HepG2 (cell line): Measurements from ENCODE around the gene SPATA25. TPM values are rescaled to one million over a fixed set of nuclear protein-coding genes. Genes with fewer than 3 reads are reported as not detected.

ENCODE experiments used
- ATF2 ChIP-seq: sonication (generic); formaldehyde crosslinking; IDR thresholded peaks from 2 replicates; pipeline ENCODE4 v1.4.0; 2020; ENCODE audit warnings: missing genetic modification reagents
- ATF4 ChIP-seq, 2 experiments: fragments of 450-650 bp in 1 of 2; sonication (generic) in 1 of 2; formaldehyde crosslinking; IDR thresholded peaks; 2 replicates each; pipeline versions ENCODE4 v1.5.0 to v1.8.0; 2020 to 2022; ENCODE audit warnings: mild to moderate bottlenecking in 1 of 2, missing genetic modification reagents in 1 of 2
- DNMT1 ChIP-seq: sonication (generic); formaldehyde crosslinking; IDR thresholded peaks from 2 replicates; pipeline ENCODE4 v1.5.1; 2020; ENCODE audit warnings: mild to moderate bottlenecking, missing genetic modification reagents
- IRF9 ChIP-seq: sonication (generic); formaldehyde crosslinking; IDR thresholded peaks from 2 replicates; pipeline ENCODE4 v1.8.0; 2022; ENCODE audit warnings: missing genetic modification reagents, mild to moderate bottlenecking, borderline replicate concordance
- LCORL ChIP-seq, 2 experiments: fragments of 450-650 bp in 1 of 2; sonication (generic) in 1 of 2; formaldehyde crosslinking in 1 of 2; IDR thresholded peaks; 2 replicates each; pipeline versions ENCODE4 v1.5.0 to v1.6.1; 2017 to 2020; ENCODE audit warnings: antibody characterized with exemption in 1 of 2, missing genetic modification reagents in 1 of 2
- MED13 ChIP-seq: sonication (generic); formaldehyde crosslinking; IDR thresholded peaks from 2 replicates; pipeline ENCODE4 v1.5.0; 2020; ENCODE audit warnings: missing genetic modification reagents
- MEIS2 ChIP-seq: sonication (generic); formaldehyde crosslinking; IDR thresholded peaks from 2 replicates; pipeline ENCODE4 v1.9.0; 2021; ENCODE audit warnings: mild to moderate bottlenecking, missing genetic modification reagents
- MIER2 ChIP-seq: IDR thresholded peaks from 2 replicates; pipeline ENCODE4 v1.6.1; 2016; ENCODE audit warnings: missing biosample characterization, missing genetic modification reagents
- MIXL1 ChIP-seq: IDR thresholded peaks from 2 replicates; pipeline ENCODE4 v1.6.1; 2016
- MTF2 ChIP-seq: sonication (generic); formaldehyde crosslinking; IDR thresholded peaks from 2 replicates; pipeline ENCODE4 v1.5.0; 2020; ENCODE audit warnings: missing genetic modification reagents, borderline replicate concordance
- SNAPC4 ChIP-seq: sonication (generic); formaldehyde crosslinking; IDR thresholded peaks from 2 replicates; pipeline ENCODE4 v1.4.0; 2020; ENCODE audit warnings: mild to moderate bottlenecking, missing genetic modification reagents
- U2AF2 ChIP-seq: fragments of 200-400 bp; formaldehyde crosslinking; IDR thresholded peaks from 2 replicates; pipeline ENCODE4 v1.6.1; 2017; ENCODE audit warnings: low read depth, mild to moderate bottlenecking, low read length
- YEATS2 ChIP-seq: sonication (generic); formaldehyde crosslinking; IDR thresholded peaks from 2 replicates; pipeline ENCODE4 v1.4.0; 2020; ENCODE audit warnings: missing genetic modification reagents, borderline replicate concordance
- ZKSCAN5 ChIP-seq: sonication (generic); formaldehyde crosslinking; IDR thresholded peaks from 2 replicates; pipeline ENCODE4 v1.5.1; 2020; ENCODE audit warnings: mild to moderate bottlenecking, missing genetic modification reagents
- ZNF296 ChIP-seq: sonication (generic); formaldehyde crosslinking; conservative IDR thresholded peaks from 2 replicates; pipeline ENCODE4 v1.5.0; 2020; ENCODE audit warnings: mild to moderate bottlenecking, missing genetic modification reagents
- ZNF691 ChIP-seq: sonication (generic); formaldehyde crosslinking; IDR thresholded peaks from 2 replicates; pipeline ENCODE4 v1.4.0; 2020; ENCODE audit warnings: missing genetic modification reagents, low read depth, mild to moderate bottlenecking, borderline replicate concordance
- ZSCAN5A ChIP-seq: sonication (generic); formaldehyde crosslinking; IDR thresholded peaks from 2 replicates; pipeline ENCODE4 v1.8.0; 2022; ENCODE audit warnings: mild to moderate bottlenecking, missing genetic modification reagents, borderline replicate concordance
- polyA plus RNA-seq, 8 experiments: library from polyadenylated mRNA; depleted of rRNA in 3 of 8; stranded (reverse) in 7 of 8; unstranded in 1 of 8; fragments of >200 nt; fragmentation: Illumina TruSeq in 4 of 8; extraction: Trizol in 4 of 8; gene quantifications; 2 replicates each; pipeline versions ENCODE4 v1.2.1 to v1.2.3, GENCODE V29; 2011 to 2016; ENCODE audit warnings: low read depth in 4 of 8, missing spikeins in 1 of 8, mixed read lengths in 1 of 8; ENCODE audit not compliant: insufficient read depth in 1 of 8
- total RNA-seq, 5 experiments: library from RNA; depleted of rRNA; stranded (reverse); fragments of >200 nt; fragmentation: Illumina TruSeq; extraction: Trizol; gene quantifications; 2 replicates each; pipeline ENCODE4 v1.2.3, GENCODE V29; 2016; ENCODE audit warnings: low read depth in 1 of 5

SPATA25 gene
- total and polyA plus RNA-seq, 2 of the 13 experiments (the other 11 are each of a cell fraction or from before 2014, with no cell fraction given): 4.8 to 7.6 TPM

- no peak; a peak in 1 of 4 replicates for TF ChIP-seq ATF4 (CRISPR knock-in tag; IDR thresholded peaks at IDR 0.05)
- peak; percentile 32 for TF ChIP-seq MIXL1
- no peak for TF ChIP-seq LCORL (IDR thresholded peaks at IDR 0.05)
- 0 out of 2 replicates have a peak, but pooled peaks have one; percentile 77 for TF ChIP-seq LCORL (CRISPR knock-in tag; IDR thresholded peaks at IDR 0.05)
- TF ChIP-seq DNMT1 (CRISPR knock-in tag): 0 out of 2 replicates have a peak, but pooled peaks have one; percentile 82
- peak; percentile 82 for TF ChIP-seq ATF2 (CRISPR knock-in tag)
- TF ChIP-seq SNAPC4: peak; percentile 75
- TF ChIP-seq ZSCAN5A: peak; percentile 73
- peak; percentile 34; the same call in 1 of the 2 replicates for TF ChIP-seq ZKSCAN5
- peak; percentile 80 for TF ChIP-seq MEIS2 (CRISPR knock-in tag)
- TF ChIP-seq U2AF2: 0 out of 2 replicates have a peak, but pooled peaks have one; percentile 32
- TF ChIP-seq MIER2 (CRISPR knock-in tag): no peak
- peak; percentile 95 for TF ChIP-seq IRF9
- peak; percentile 88; the same call in 1 of the 2 replicates for TF ChIP-seq ZNF296 (CRISPR knock-in tag)
- TF ChIP-seq ZNF691: peak; percentile 88; the same call in 1 of the 2 replicates
- TF ChIP-seq MED13 (CRISPR knock-in tag): peak; percentile 85
- TF ChIP-seq MTF2 (CRISPR knock-in tag): no peak; the same call in 1 of the 2 replicates
- peak; percentile 80; the same call in 1 of the 2 replicates for TF ChIP-seq YEATS2 (CRISPR knock-in tag)
Measured at GRCh38 chr20:45934586-45935415, 47.4 kb upstream of the SPATA25 start, which contains the start of gene PCIF1 (continued).
